ENCODE results near the gene MDH2. TPM values are rescaled to one million over a fixed set of nuclear protein-coding genes. Genes with fewer than 3 reads are reported as not detected.

The MDH2 gene
- total and polyA plus RNA-seq, 4 donors, result 54.3 to 200 (median 85.6) TPM

GRCh38 chr7:76072243-76073148 is 24.6 kb downstream of the MDH2 start:
- no peak overlapping the region for H3K9ac ChIP-seq (ENCODE audit: insufficient read depth in 1 of 2, low read length in 2 of 2)
- peaks cover 0 to 3% (median 0%) of the 10 kb centered on the region in 4 donors for H3K36me3 ChIP-seq (ENCODE audit: control insufficient read depth in 4 of 4, insufficient read depth in 4 of 4, low read length in 4 of 4)
- H3K27ac ChIP-seq (ENCODE audit: low read depth in 1 of 2, low read length in 1 of 2), result no peak overlapping the region
- TF ChIP-seq CTCF (IDR thresholded peaks at IDR 0.05; ENCODE audit: control extremely low read depth, extremely low read depth), result no peak
- DNase-seq (no peak), ATAC-seq (ENCODE audit: insufficient read depth, low FRiP score) (no peak)
- H3K9me3 ChIP-seq (ENCODE audit: control insufficient read depth in 4 of 4, insufficient read depth in 3 of 4, low read length in 3 of 4), result peaks cover 0 to 3% (median 1%) of the 10 kb centered on the region in 4 donors
- WGBS, 2 donors, result 96 to 98% methylated on average over 44 to 47 of the region's 47 CpGs
- H3K4me3 ChIP-seq, result no peak overlapping the region
- H3K27me3 ChIP-seq (ENCODE audit: control insufficient read depth in 3 of 3, insufficient read depth in 3 of 3, low read length in 2 of 3), result no peaks in the 10 kb centered on the region
- peaks cover 0 to 20% (median 0%) of the 10 kb centered on the region in 5 donors for H3K4me1 ChIP-seq (ENCODE audit: control insufficient read depth in 5 of 5, insufficient read depth in 5 of 5, low read length in 5 of 5)

GRCh38 chr7:76073335-76073990 is 25.6 kb downstream of the MDH2 start:
- ATAC-seq (ENCODE audit: insufficient read depth, low FRiP score), result no peak

GRCh38 chr7:76074306-76074971 is 26.5 kb downstream of the MDH2 start:
- DNase-seq, result no peak
- Histone ChIP-seq H3K27ac (ENCODE audit: low read depth in 1 of 2, low read length in 1 of 2) (no peak overlapping the region), H3K4me1 (ENCODE audit: control insufficient read depth in 5 of 5, insufficient read depth in 5 of 5, low read length in 5 of 5) (peaks cover 0 to 17% (median 0%) of the 10 kb centered on the region in 5 donors), H3K36me3 (ENCODE audit: control insufficient read depth in 4 of 4, insufficient read depth in 4 of 4, low read length in 4 of 4) (no peaks in the 10 kb centered on the region), H3K9ac (ENCODE audit: insufficient read depth in 1 of 2, low read length in 2 of 2) (no peak overlapping the region), H3K9me3 (ENCODE audit: control insufficient read depth in 4 of 4, insufficient read depth in 3 of 4, low read length in 3 of 4) (peaks cover 0 to 3% (median 1%) of the 10 kb centered on the region in 4 donors), H3K4me3 (no peak overlapping the region), H3K27me3 (ENCODE audit: control insufficient read depth in 3 of 3, insufficient read depth in 3 of 3, low read length in 2 of 3) (no peaks in the 10 kb centered on the region)
- ATAC-seq (ENCODE audit: insufficient read depth, low FRiP score), result no peak
- 94 to 97% methylated on average over 33 to 35 of the region's 35 CpGs for WGBS, 2 donors
- no peak for TF ChIP-seq CTCF (IDR thresholded peaks at IDR 0.05; ENCODE audit: control extremely low read depth, extremely low read depth)

More at GRCh38 chr7:76073335-76073990, 25.6 kb downstream of the MDH2 start:
- DNase-seq, result no peak
- 95 to 96% methylated on average over 45 of the region's 45 CpGs for WGBS, 2 donors
- H3K9me3 ChIP-seq (ENCODE audit: control insufficient read depth in 4 of 4, insufficient read depth in 3 of 4, low read length in 3 of 4), result peaks cover 0 to 3% (median 1%) of the 10 kb centered on the region in 4 donors
- H3K9ac ChIP-seq (ENCODE audit: insufficient read depth in 1 of 2, low read length in 2 of 2), result no peak overlapping the region
- no peaks in the 10 kb centered on the region for H3K27me3 ChIP-seq (ENCODE audit: control insufficient read depth in 3 of 3, insufficient read depth in 3 of 3, low read length in 2 of 3)
- no peak overlapping the region for H3K27ac ChIP-seq (ENCODE audit: low read depth in 1 of 2, low read length in 1 of 2)
- TF ChIP-seq CTCF (IDR thresholded peaks at IDR 0.05; ENCODE audit: control extremely low read depth, extremely low read depth), result no peak
- peaks cover 0 to 20% (median 0%) of the 10 kb centered on the region in 5 donors for H3K4me1 ChIP-seq (ENCODE audit: control insufficient read depth in 5 of 5, insufficient read depth in 5 of 5, low read length in 5 of 5)
- no peak overlapping the region for H3K4me3 ChIP-seq
- H3K36me3 ChIP-seq (ENCODE audit: control insufficient read depth in 4 of 4, insufficient read depth in 4 of 4, low read length in 4 of 4), result no peaks in the 10 kb centered on the region
